ENCODE measurements around the gene ANGPTL2.

DNA sequence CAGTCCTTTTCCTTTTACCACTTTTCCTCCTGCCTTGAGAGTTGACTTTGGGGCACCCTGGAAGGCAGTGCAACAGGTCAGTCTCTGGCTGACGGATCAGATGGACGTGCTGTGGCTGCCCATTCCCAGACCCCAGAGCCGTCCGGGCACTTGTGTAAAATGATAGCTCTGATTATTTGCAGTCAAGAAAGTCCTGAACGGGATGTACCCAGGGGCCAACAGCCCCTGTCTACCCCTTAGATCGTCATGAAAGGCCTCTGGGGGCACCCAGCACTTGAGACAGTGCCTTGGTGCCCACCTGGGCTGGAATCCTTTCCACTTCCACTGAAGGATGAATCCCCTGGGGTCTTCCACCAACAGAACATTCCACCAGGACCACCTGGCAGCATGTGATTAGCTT is 17.7 kb upstream of the ANGPTL2 start:
- TF ChIP-seq POLR2A (IDR thresholded peaks at IDR 0.05; ENCODE audit: low read length) (no peak), GATA1 (IDR thresholded peaks at IDR 0.05; ENCODE audit: low read depth, low read length) (no peak)

Measured in erythroblast (primary cell).